ENCODE results near the gene DCDC2C.
A peak's percentile ranks its signal among the peaks of the same experiment; 100 is the strongest.

DCDC2C gene

DNA sequence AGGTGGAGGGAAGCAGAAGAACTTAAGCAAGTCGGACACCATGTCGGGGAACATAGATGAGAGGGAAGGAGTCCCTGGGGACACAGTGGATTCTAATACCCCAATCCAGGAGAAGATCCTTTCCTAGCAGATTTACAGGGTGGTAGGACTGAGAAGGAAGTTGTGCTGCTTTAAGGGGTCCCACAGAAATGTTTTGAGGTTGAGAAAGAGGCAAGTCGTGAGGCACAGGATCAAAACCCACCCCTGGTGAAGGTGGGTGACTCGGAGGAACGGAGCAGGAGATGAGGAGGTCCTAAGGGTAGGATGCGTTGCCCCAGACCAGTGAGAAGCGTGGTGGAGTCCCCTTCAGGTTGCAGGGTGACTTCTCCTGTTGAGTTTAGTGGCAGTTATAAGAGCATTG, 32.7 kb downstream of the DCDC2C start:
- no peak for TF ChIP-seq EZH2phosphoT487 (IDR thresholded peaks at IDR 0.05; ENCODE audit: borderline replicate concordance)
- no peak for TF ChIP-seq CTCF (conservative IDR thresholded peaks at IDR 0.05; ENCODE audit: low read length)

DNA sequence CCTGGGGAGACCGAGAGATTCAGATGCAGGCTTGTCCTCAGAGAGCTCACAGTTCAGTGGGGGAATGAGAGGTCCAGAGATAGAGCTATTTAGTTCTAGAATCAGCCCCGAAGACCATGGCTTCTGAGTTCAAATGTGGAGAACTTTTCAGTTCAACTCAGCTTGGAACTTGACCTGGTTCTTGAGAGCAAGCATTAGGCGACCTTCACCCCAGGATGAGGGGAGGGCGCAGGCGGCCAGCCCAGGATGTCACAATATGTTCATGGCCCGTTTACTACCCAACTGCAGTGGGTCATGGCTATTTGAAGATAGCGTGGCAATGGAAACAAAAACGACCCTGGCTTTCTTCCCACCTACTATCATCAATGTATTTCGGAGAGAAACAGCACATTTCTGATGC, 33.8 kb downstream of the DCDC2C start:
- TF ChIP-seq EZH2phosphoT487 (IDR thresholded peaks at IDR 0.05; ENCODE audit: borderline replicate concordance) (no peak), CTCF (conservative IDR thresholded peaks at IDR 0.05; ENCODE audit: low read length) (no peak)
- no peaks in the 10 kb centered on the region for H3K4me1 ChIP-seq (ENCODE audit: insufficient read depth, low read length, poor library complexity, severe bottlenecking)
- no peaks in the 10 kb centered on the region for H3K27me3 ChIP-seq (ENCODE audit: insufficient read depth, low read length, poor library complexity, severe bottlenecking)

More for the DNA sequence above, 32.7 kb downstream of the DCDC2C start:
- Histone ChIP-seq H3K4me3 (ENCODE audit: low read length, poor library complexity, severe bottlenecking) (no peak overlapping the region), H3K27me3 (ENCODE audit: insufficient read depth, low read length, poor library complexity, severe bottlenecking) (no peaks in the 10 kb centered on the region), H3F3A (ENCODE audit: low read depth) (no peaks in the 10 kb centered on the region), H3K36me3 (ENCODE audit: insufficient read depth, low read length) (no peaks in the 10 kb centered on the region), H3K9me2 (replicated peaks; ENCODE audit: low read depth, low read length) (no peaks in the 10 kb centered on the region), H3K4me2 (ENCODE audit: low read depth, low read length, poor library complexity, severe bottlenecking) (no peak overlapping the region), H3K9ac (ENCODE audit: low read depth, low read length, poor library complexity, severe bottlenecking) (no peak overlapping the region), H3K4me1 (ENCODE audit: insufficient read depth, low read length, poor library complexity, severe bottlenecking) (no peaks in the 10 kb centered on the region), H3K79me2 (ENCODE audit: insufficient read depth, low read length) (no peaks in the 10 kb centered on the region), H3K9me3 (ENCODE audit: insufficient read depth, low read depth, low read length) (no peaks in the 10 kb centered on the region), H2AFZ (ENCODE audit: low read length) (no peak overlapping the region), H4K20me1 (ENCODE audit: insufficient read depth, low read length, poor library complexity, severe bottlenecking) (no peaks in the 10 kb centered on the region)

GRCh38 chr2:3738454-3738853, 35.1 kb downstream of the DCDC2C start:
- Histone ChIP-seq H2AFZ (ENCODE audit: low read length) (no peak overlapping the region), H3K4me2 (ENCODE audit: low read depth, low read length, poor library complexity, severe bottlenecking) (no peak overlapping the region), H3F3A (ENCODE audit: low read depth) (no peaks in the 10 kb centered on the region), H3K9ac (ENCODE audit: low read depth, low read length, poor library complexity, severe bottlenecking) (no peak overlapping the region), H3K27me3 (ENCODE audit: insufficient read depth, low read length, poor library complexity, severe bottlenecking) (no peaks in the 10 kb centered on the region), H3K36me3 (ENCODE audit: insufficient read depth, low read length) (no peaks in the 10 kb centered on the region), H4K20me1 (ENCODE audit: insufficient read depth, low read length, poor library complexity, severe bottlenecking) (no peaks in the 10 kb centered on the region), H3K9me2 (replicated peaks; ENCODE audit: low read depth, low read length) (no peaks in the 10 kb centered on the region), H3K79me2 (ENCODE audit: insufficient read depth, low read length) (no peaks in the 10 kb centered on the region), H3K9me3 (ENCODE audit: insufficient read depth, low read depth, low read length) (no peaks in the 10 kb centered on the region), H3K4me3 (ENCODE audit: low read length, poor library complexity, severe bottlenecking) (no peak overlapping the region), H3K4me1 (ENCODE audit: insufficient read depth, low read length, poor library complexity, severe bottlenecking) (no peaks in the 10 kb centered on the region)
- TF ChIP-seq CTCF (conservative IDR thresholded peaks at IDR 0.05; ENCODE audit: low read length) (peak; percentile 52), EZH2phosphoT487 (IDR thresholded peaks at IDR 0.05; ENCODE audit: borderline replicate concordance) (no peak)

More for the DNA sequence above, 33.8 kb downstream of the DCDC2C start:
- no peaks in the 10 kb centered on the region for H3K9me2 ChIP-seq (replicated peaks; ENCODE audit: low read depth, low read length)
- H3K9ac ChIP-seq (ENCODE audit: low read depth, low read length, poor library complexity, severe bottlenecking), result no peak overlapping the region
- no peaks in the 10 kb centered on the region for H3K9me3 ChIP-seq (ENCODE audit: insufficient read depth, low read depth, low read length)
- H3F3A ChIP-seq (ENCODE audit: low read depth), result no peaks in the 10 kb centered on the region
- no peaks in the 10 kb centered on the region for H3K79me2 ChIP-seq (ENCODE audit: insufficient read depth, low read length)
- no peak overlapping the region for H3K4me3 ChIP-seq (ENCODE audit: low read length, poor library complexity, severe bottlenecking)
- H3K4me2 ChIP-seq (ENCODE audit: low read depth, low read length, poor library complexity, severe bottlenecking), result no peak overlapping the region
- no peaks in the 10 kb centered on the region for H3K36me3 ChIP-seq (ENCODE audit: insufficient read depth, low read length)
- no peaks in the 10 kb centered on the region for H4K20me1 ChIP-seq (ENCODE audit: insufficient read depth, low read length, poor library complexity, severe bottlenecking)
- no peak overlapping the region for H2AFZ ChIP-seq (ENCODE audit: low read length)
